ENCODE results near the gene RNASEL.

Gene RNASEL

DNA sequence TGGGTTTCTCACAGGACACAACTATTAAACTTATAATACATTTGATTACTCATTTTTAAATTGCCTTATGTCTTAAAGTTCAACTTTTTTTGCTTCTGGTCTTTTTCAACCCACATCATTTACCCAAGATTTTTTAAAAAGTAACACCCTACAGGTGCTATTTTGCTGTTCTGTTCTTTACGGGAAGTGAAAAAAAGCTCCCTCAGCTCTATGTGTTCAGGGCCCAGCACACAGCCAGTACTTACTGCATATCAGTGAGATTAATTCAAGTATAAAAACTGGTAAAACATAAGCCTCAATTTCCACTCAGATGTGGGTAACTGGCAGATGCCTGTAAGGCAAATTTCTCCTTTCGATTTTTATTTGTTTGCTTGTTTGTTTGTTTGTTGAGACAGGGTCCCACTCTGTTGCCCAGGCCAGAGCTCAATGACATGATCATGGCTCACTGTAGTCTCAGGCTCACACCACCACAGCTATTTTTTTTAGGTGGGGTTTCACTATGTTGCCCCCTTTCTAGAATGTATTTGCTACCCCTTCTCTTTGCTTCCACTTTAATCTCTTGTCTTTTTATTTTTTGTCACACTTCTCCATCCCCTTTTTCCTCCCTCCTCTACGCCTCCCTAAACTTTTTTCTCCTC lies 20.3 kb downstream of the RNASEL start:
- no peak for TF ChIP-seq ZFX (IDR thresholded peaks at IDR 0.05)
- TF ChIP-seq, protein P1, sequence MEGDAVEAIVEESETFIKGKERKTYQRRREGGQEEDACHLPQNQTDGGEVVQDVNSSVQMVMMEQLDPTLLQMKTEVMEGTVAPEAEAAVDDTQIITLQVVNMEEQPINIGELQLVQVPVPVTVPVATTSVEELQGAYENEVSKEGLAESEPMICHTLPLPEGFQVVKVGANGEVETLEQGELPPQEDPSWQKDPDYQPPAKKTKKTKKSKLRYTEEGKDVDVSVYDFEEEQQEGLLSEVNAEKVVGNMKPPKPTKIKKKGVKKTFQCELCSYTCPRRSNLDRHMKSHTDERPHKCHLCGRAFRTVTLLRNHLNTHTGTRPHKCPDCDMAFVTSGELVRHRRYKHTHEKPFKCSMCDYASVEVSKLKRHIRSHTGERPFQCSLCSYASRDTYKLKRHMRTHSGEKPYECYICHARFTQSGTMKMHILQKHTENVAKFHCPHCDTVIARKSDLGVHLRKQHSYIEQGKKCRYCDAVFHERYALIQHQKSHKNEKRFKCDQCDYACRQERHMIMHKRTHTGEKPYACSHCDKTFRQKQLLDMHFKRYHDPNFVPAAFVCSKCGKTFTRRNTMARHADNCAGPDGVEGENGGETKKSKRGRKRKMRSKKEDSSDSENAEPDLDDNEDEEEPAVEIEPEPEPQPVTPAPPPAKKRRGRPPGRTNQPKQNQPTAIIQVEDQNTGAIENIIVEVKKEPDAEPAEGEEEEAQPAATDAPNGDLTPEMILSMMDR (conservative IDR thresholded peaks at IDR 0.05): no peak
- no peak overlapping the region for H3K27ac ChIP-seq

DNA sequence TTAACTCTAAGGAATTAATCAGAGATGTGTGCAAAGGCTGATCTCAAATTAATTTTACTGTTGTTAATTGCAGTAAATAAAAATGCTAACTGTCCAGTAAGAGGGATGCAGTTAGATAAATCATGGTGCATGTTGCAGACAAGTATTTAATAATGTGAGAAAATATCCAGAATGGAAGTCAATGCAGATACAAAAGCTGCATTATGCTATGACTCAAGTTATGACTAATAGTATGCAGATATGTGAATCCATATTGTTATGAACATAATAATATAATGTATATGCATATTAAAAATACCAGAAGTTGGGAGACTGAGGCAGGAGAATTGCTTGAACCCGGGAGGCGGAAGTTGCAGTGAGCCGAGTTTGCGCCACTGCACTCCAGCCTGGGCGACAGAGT lies 21.4 kb downstream of the RNASEL start:
- H3K27ac ChIP-seq: no peak overlapping the region
- no peak for TF ChIP-seq ZFX (IDR thresholded peaks at IDR 0.05)
- TF ChIP-seq, protein P1 (conservative IDR thresholded peaks at IDR 0.05): no peak

DNA sequence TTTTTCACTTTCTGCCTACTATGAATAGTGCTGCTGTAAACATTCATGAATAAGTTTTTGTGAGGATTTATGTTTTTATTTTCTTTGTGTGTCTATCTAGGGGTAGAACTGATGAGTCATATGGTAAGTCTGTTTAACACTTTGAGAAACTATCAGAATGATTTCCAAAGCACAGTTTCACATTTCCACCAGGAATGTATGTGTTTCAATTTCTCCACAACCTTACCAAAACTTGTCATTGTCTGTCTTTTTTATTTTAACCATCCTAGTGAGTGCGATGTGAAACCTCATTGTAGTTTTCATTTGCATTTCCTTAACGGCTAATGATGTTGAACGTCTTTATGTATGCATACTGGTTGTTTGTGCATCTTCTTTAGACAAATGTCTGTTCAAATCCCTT lies 23.5 kb downstream of the RNASEL start:
- no peak for TF ChIP-seq ZFX (IDR thresholded peaks at IDR 0.05)
- TF ChIP-seq, protein P1 (conservative IDR thresholded peaks at IDR 0.05): no peak
- no peak overlapping the region for H3K27ac ChIP-seq

DNA sequence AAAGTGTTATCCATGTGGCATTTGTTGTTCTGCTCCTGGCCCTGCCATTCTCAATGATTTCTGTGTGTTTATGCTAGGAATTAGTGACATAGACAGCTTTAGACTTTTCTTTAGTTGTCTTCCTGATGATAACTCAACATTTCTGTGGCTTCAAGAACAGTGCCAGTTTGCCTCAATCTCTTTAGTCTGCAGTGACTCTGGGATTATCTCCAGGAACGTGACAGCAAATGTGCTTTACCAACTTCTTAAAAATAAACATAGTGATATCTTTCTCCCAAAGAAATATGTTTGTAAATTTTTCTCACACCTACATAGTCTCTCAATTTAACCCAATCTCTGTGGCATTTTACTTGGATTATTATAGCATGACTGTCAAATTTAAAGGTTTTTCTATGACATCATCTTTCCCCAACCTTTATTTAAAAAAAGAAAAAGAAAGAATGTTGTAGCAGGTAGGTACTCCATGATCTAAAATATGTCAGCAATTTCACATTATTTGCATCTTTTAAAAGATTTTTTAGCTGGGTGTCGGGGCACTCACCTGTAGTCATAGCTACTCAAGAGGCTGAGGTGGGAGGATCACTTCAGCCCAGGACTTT lies 24.6 kb downstream of the RNASEL start:
- TF ChIP-seq, protein P1 (conservative IDR thresholded peaks at IDR 0.05): no peak
- TF ChIP-seq ZFX (IDR thresholded peaks at IDR 0.05): no peak
- H3K27ac ChIP-seq: no peak overlapping the region

DNA sequence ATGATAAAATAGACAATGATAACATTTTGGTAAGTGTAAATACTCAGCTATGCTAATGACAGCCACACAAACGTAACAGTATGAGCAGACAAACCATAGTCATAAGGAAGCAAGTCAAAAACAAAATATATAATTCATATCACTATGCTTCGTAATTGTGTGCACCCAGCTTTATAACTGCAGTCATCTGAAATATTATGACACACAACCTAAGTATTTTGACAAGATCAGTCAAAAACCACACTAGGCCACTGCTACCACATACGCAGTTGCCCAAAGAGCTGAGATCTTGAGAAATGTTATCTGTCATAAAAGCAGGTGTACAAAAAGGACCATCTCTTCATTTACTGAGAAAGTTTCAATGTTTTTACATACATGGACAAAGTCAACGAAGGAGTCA lies 26.0 kb downstream of the RNASEL start:
- TF ChIP-seq, protein P1 (conservative IDR thresholded peaks at IDR 0.05): no peak
- TF ChIP-seq ZFX (IDR thresholded peaks at IDR 0.05): no peak
- H3K27ac ChIP-seq: no peak overlapping the region

DNA sequence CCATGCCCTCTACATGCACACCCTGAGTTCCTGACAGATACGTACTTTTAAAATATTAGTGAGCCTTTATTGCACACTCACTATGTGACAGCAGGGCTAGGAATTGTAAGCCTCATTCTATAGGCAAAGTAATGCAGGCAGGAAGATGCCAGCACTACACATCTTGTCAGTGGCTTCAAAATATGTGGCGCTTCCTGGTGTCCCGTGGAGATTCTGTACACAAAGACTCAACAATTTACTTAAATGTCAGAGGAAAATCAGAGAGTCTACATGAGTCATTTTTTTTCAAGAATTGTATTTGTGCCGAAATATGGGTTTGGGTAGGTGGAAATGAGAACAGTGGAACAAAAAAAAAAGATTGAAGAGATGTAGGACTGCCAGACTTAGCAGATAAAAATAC lies 27.6 kb downstream of the RNASEL start:
- TF ChIP-seq, protein P1 (conservative IDR thresholded peaks at IDR 0.05): no peak
- TF ChIP-seq ZFX (IDR thresholded peaks at IDR 0.05): no peak
- H3K27ac ChIP-seq: no peak overlapping the region

DNA sequence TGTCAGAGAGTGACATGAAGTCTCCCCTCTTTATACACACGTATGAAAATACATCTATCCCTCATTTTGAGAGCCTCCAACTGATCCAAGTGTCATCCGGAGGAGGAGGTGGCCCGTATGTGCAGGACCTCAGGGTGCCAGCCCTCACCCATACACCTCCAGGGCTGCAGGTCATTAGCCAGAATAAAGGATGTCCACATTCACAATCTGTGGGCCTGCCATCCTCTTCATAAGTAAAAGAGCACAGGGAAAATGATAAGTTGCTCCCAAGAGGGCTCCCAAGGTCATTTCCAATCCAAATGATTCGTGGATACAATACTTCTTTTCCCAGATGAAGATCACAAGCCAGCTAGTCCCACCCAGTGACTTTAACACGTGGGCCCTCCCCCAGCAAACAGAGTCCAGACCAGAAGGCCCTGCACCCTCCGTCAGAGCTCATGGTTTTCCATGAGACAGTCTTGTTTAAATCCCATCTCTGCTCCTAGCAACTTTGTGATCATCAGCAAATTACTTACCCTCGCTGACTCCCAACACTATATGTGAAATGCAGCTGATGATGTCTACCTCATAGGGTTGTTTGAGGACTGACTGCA lies 28.6 kb downstream of the RNASEL start:
- no peak for TF ChIP-seq ZFX (IDR thresholded peaks at IDR 0.05)
- TF ChIP-seq, protein P1 (conservative IDR thresholded peaks at IDR 0.05): no peak
- no peak overlapping the region for H3K27ac ChIP-seq

All from C4-2B (cell line).